Activated naive CD4-positive, alpha-beta T cell treated with anti-CD3 and anti-CD28 coated beads, Interleukin-2, amount 50 U/mL, for 16 hours (primary cell): ENCODE data around the gene CDC42.

ENCODE experiments used
- DNase-seq: peaks from one replicate; pipeline ENCODE4 v3.0.0-alpha.2; 2020

CDC42 gene

DNA sequence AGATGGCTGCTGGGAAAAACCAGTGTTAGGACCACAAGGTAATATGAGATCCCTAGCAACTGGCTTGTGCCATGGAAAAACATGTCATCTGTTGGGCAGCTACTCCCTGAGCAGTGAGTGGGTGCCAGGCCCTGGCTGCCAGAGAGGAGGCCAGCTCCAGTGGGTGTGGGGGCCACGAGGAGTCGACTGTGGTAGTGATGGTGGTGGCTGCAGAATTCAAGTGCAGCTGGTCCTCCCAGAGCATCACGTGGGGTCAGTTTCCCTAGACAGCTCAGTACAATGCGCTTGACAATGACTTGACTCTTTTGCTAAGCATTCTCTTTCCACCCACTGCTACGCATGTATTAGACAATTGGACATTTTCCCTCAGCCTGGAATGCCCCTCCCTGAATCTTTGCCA, 14.5 kb upstream of the CDC42 start:
- DNase-seq: no peak

GRCh38 chr1:22039594-22040285, 12.8 kb upstream of the CDC42 start:
- peak; percentile 78 for DNase-seq

DNA sequence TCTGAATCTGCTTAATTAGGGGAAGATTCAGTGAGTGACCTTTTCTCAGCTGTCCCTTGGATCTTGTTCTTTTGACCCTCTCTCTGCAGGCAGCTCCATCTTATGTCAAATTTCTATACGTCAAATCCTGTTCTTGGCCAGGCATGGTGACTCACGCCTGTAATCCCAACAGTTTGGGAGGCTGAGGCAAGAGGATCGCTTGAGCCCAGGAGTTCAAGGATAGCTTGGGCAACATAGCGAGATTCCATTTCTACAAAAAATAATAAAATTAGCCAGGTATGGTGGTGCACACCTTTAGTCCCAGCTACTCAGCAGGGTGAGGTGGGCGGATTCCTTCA, 12.3 kb upstream of the CDC42 start:
- no peak for DNase-seq

DNA sequence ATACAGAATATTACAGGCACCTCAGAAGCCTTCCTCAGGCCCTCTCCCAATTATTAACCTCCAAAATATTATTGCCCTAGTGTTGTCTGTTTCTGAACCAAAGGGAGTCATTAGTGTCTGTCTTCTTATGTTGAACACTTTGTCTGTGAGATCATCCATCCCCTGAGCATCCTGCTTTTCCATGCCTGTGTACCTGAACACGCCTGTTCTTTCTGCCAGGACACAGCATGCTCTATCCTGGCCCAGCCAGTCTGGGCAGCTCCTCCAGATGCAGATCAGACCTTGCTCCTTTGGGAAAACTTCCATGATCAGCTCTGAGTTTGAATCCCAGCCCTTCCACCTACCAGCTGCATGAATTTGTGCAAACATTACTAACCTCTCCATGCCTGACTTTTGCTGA, 11.0 kb upstream of the CDC42 start:
- DNase-seq: no peak

GRCh38 chr1:22043198-22043769, 9.2 kb upstream of the CDC42 start:
- no peak for DNase-seq

DNA sequence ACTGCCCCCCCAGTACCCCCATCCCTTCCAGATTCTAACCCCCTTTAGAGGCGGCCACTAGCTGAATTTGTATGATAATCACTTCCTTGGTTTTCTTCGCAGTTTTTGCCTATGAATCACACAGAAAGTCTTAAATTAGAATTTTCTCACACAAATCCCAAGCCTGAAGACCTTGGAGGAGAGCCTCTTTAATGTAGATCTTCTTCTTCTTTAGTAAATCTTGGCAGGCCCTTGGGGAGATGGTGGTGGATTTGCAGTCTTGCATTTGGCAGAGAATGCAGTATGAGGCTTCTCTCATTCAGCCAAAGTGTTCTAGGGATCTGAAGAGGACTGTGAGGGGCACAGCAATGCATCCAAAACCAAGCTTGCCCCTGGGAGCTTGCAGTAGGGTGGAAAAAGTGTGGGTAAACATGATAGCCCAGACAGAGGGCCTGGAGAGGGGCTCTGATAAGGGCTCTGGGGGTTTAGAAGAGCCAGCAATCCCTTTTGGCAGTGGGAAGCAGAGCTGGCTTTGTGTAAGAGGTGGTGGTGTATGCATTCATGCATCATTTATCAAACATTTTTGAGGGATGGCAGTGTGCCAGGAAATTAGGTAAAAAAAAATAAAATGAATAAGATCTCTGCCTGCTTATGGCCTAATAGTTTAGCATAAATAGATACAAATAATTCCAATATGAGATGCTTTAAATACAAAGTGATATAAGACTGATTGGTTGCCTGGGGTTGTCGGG, 7.7 kb upstream of the CDC42 start:
- DNase-seq: no peak

DNA sequence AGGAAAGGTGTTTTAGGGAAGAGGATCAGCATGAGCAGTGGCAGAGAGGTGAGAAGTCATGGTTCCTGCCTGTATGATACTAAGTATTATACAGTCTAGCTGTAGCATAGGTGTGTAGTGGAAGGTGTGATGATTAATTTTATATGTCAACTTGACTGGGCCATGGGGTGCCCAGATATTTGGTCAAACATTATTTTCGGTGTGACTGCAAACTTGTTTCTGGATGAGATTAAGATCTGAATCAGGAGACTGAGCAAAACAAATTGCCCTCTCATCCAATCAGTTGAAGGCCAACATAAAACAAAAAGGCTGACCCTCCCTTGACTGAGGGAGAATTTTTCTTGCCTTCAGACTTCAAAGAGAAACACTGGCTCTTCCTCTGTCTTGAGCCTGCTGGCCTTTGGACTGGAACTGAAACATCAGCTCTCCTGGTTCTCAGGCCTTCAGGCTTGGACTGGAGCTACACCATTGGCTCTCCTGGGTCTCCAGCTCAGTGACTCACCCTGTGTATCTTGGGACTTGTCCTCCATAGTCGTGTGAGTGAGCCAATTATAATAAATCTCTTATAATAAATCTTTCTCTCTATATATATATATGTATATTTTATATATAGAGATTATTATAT, 6.8 kb upstream of the CDC42 start:
- DNase-seq: no peak

DNA sequence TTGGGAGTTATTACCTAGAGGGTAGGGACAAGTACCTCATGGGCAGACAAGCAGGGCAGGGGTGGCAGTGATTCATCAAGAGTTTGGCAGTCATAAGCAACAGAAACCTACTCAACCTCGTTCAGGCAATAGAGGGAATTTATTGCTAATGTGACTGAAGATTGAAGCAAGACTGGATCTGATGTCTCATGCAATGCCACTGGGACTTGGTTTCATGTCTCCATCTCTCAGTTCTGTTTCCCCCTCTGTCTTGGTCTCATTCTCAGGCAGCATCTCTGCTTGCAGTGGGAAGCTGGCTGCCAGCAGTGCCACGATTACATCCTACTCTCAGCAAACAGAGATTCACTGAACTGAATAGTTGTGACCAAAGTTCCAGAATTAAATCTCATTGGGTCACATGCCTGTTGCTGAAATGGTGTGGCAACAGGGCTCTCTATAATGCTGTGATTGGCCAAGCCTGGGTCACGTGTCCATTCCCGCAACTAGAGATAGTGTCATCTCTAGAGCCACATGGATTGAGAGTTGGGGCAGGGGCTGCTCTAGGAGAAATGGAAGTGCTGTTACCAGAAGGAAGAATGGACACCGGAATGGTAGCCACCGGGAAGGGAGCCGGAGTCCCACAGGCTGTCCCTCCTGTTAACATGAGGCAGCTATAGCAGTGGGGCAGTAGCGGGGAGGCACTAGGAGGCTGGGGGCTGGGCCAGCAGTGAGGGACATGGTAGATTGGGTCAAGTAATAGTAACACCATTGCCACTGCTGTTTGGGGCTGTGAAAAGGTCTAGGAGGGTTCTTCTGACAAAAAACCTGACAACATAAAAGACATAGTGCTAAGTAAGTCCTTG, 3.9 kb upstream of the CDC42 start:
- peak; percentile 64 for DNase-seq

GRCh38 chr1:22050330-22050729, 2.2 kb upstream of the CDC42 start:
- DNase-seq: no peak

- DNase-seq: no peak
Observed at GRCh38 chr1:22051607-22052114, 848 bp upstream of the CDC42 start.

DNA sequence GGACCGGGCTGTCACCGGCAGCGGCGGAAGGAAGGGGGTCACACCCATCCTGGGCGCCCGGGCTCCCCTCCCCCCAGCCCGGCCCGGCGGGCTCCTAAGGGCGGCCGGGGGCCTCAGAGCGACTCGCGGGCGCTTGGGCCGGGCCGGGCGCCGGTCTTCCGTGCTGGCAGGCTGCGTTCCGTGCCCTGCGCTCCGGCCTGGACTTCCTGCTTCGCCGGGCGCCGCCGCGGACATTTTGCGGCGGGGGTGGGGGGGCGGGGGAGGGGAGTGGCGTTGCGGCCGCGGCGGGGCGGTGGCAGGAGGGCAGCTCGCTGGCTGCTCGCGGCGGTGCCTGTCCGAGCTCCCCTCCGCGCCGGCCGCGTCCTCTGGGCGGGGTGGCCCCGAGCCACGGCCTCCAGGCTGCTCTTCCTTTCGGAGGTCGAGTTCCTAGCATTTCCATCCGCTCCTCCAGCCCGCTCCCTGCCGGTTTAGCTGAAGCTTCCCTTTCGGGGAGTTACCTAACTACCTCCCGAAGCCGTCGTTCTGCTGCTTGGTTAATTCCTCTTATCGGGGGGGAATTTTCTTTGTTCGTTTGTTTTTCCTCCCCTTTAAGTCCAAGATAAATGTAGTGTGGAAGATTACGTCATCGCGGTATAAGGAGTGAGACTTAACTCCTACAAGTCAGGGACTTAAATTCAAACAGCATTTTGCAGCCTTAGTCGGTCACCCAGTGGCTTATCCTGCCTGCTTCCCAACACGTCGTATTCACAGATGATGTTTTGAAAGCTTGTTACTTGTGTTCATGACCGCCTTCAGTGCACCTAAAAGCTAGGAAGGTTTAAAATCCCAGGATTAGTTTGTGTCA, 730 bp downstream of the CDC42 start:
- peak; percentile 33 for DNase-seq

DNA sequence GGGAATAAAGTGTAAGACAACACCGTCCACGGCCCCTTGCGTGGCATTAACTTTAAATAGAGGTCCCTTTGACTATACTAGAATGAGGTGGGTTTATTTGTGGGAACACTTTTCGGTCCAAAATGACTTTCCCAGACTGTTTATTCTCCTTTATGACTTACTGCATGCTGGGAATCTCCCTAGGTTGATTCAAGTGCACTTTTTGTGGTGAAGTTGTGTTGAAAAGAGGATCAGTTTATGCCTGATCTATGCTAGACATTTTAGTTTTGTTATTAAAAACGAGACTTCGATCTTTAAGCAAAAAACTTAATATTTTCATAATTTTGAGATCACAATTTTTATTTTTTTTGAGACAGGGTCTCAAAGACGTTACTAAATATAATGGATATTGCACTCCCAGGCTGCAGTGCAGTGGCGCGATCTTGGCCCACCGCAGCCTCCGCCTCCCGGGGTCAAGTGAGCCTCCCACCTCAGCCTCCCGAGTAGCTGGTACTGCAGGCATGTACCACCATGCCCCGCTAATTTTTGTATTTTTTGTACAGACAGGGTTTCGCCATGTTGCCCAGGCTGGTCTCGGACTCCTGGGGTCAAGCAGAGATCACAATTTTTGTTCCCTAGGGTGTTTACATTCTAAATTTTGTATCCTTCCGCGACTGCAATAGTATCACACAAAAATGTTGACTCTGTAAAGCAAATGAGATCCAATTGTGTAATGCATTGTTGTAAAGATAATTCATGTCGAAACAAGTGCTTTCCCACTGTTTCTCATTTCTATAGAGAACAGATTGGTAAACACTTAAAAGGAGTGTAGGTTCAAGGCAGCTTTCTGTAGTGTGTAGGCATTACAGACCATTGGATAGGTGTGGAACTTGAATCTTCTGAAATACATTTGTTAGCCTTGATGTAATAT, 1.6 kb downstream of the CDC42 start:
- DNase-seq: no peak

GRCh38 chr1:22055463-22055862, 3.0 kb downstream of the CDC42 start:
- DNase-seq: no peak

GRCh38 chr1:22056043-22056442, 3.5 kb downstream of the CDC42 start:
- DNase-seq: no peak

DNA sequence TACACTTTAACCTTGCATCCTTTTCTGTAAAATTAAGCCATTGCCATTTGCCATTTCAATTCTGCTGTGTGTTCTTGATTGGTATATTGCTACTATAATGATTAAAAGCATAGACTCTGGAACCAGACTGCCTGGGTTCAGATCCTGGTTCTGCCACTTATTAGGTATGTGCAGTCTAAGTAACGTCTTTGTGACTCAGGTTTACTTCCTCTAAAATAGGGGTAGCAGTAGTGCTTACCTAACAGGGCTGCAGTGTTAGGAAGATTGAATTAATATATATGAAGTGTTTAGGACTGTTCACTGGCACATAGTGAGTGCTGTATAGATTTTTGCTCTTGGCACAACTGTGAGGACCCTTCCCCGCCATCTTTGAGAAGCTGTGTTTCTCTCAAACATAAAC, 4.4 kb downstream of the CDC42 start:
- no peak for DNase-seq

DNA sequence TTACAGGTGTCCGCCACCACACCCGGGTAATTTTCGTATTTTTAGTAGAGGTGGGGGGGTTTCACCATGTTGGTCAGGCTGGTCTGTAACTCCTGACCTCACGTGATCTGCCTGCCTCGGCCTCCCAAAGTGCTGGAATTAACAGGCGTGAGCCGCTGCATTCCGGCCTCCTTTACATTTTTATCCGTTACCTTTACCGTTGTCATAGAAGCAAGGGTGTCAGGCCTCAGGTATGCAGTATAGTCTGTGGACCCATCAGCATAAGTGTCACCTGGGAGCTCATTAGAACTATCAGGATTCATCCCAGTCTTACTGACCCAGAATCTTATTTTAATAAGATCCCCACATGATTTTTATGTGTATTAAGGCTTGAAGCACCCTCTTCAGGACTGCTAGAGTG, 5.4 kb downstream of the CDC42 start:
- no peak for DNase-seq

DNA sequence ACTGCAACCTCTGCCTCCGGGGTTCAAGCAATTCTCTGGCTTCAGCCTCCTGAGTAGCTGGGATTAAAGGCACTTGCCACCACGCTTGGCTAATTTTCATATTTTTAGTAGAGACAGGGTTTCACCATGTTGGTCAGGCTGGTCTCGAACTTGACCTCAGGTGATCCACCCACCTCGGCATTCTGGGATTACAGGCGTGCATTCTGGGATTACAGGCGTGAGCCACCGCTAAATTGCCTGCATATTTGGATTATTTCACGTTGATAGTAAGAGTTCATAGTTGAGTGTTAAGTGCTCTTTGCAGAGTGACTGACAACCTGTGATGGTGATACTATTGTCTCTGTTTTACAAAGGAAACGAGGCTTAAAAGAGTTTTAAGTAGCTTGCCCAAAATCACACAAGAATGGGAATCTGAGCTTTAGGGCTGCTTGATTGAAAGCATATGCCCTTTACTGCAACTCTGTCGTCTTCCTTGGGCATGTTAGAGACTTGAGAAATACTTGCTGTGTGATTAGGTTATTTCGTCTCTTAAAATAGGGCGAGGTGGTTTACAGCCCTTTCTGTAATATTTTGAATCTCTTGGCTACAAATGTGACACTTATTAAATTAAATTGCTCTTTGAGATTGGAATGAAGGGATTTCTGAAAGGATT, 12.4 kb downstream of the CDC42 start:
- no peak for DNase-seq

- DNase-seq: no peak
Observed at GRCh38 chr1:22071511-22071910, 19.0 kb downstream of the CDC42 start.

GRCh38 chr1:22074803-22075202, 22.3 kb downstream of the CDC42 start:
- DNase-seq: no peak

DNA sequence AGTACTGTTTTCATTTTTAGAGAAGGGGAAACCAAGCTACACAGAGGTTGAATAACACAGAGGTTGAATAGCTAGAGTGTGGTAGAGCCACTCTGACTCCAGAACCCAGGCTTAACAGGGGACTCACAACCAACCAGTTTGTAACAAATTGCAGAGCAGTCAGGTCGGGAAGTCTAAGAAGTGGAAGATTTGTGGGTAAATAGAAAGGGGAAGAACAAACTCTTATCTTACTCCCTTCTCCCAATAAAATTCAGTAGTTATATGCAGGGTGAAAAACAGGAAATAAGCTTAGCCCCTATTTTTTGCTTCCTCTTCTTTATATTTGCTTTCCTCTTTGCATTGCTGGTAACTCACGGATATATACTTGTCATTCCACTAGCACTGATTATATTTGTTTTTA, 23.2 kb downstream of the CDC42 start:
- DNase-seq: no peak
